Endothelial cell of umbilical vein (primary cell): ENCODE data around the gene KRT222. TPM values are rescaled to one million over a fixed set of nuclear protein-coding genes. Genes with fewer than 3 reads are reported as not detected.

Source experiments
- BruUV-seq: library from RNA; stranded (reverse); fragments of 400-500 nt; replicated peaks from 2 replicates; lab custom pipeline; 2021; lab: Mats Ljungman, UMichigan
- CTCF ChIA-PET: fragments of 300-600, 350-600 bp; sonication (Branson Sonifier 250); formaldehyde crosslinking; loops from one replicate; lab custom pipeline; 2021; ENCODE audit warnings: antibody characterized with exemption, inconsistent platforms; lab: Charles Lee
- POLR2A ChIA-PET: fragments of 300-600, 350-600 bp; sonication (Branson Sonifier 250); formaldehyde crosslinking; loops from one replicate; lab custom pipeline; 2021; ENCODE audit warnings: antibody characterized with exemption, inconsistent platforms; lab: Charles Lee
- DNase-seq: peaks from one replicate; pipeline ENCODE4 v3.0.0-alpha.2; 2011; ENCODE audit warnings: low read depth, low spot score
- FAIRE-seq: peaks from 2 replicates; lab custom pipeline; 2011; peaks lifted over from hg19 to GRCh38; lab: Jason Lieb, UNC
- H2AFZ ChIP-seq: 2 replicates; pipeline ENCODE4 v1.6.0; 2012; ENCODE audit warnings: low read depth, low read length, control low read depth, inconsistent platforms
- H3K27ac ChIP-seq: 2 replicates; pipeline ENCODE4 v1.5.1; 2011; ENCODE audit warnings: low read depth, mild to moderate bottlenecking, control low read depth, low read length, moderate library complexity; ENCODE audit not compliant: insufficient read depth
- H3K27me3 ChIP-seq, 2 experiments: 2 replicates each; pipeline versions ENCODE4 v1.6.0 to v1.6.1; 2011; ENCODE audit warnings: low read length in 2 of 2, mixed read lengths in 1 of 2; ENCODE audit not compliant: control insufficient read depth in 2 of 2, insufficient read depth in 2 of 2
- H3K36me3 ChIP-seq, 2 experiments: 2 replicates in 1 of 2; 3 replicates in 1 of 2; pipeline ENCODE4 v1.5.1; 2011; ENCODE audit warnings: low read length in 2 of 2, mild to moderate bottlenecking in 1 of 2, moderate library complexity in 1 of 2; ENCODE audit not compliant: control insufficient read depth in 2 of 2, insufficient read depth in 2 of 2; ENCODE audit errors: extremely low read depth in 1 of 2
- H3K4me1 ChIP-seq: 3 replicates; pipeline ENCODE4 v1.5.1; 2011; ENCODE audit warnings: mild to moderate bottlenecking, low read length; ENCODE audit not compliant: control insufficient read depth, insufficient read depth; ENCODE audit errors: extremely low read depth
- H3K4me2 ChIP-seq: 2 replicates; pipeline ENCODE4 v1.6.1; 2011; ENCODE audit warnings: low read length, control low read depth, mixed read lengths; ENCODE audit not compliant: insufficient read depth
- H3K4me3 ChIP-seq, 3 experiments: fragments of 200-600 bp in 1 of 3; sonication (generic), shearing (Covaris generic) in 1 of 3; replicated peaks in 1 of 3; 2 replicates each; pipeline ENCODE4 v1.5.1; 2011 to 2016; ENCODE audit warnings: control low read depth in 3 of 3, low read length in 3 of 3, mild to moderate bottlenecking in 2 of 3, inconsistent platforms in 1 of 3, low read depth in 1 of 3, moderate library complexity in 1 of 3; ENCODE audit not compliant: insufficient read depth in 1 of 3
- H3K79me2 ChIP-seq: 2 replicates; pipeline ENCODE4 v1.6.0; 2012; ENCODE audit warnings: low read length, inconsistent platforms; ENCODE audit not compliant: control insufficient read depth, insufficient read depth
- H3K9ac ChIP-seq: replicated peaks from 2 replicates; pipeline ENCODE3; 2011; ENCODE audit warnings: low read length, control low read depth; ENCODE audit not compliant: insufficient read depth; ENCODE audit errors: extremely low read depth
- H3K9me1 ChIP-seq: replicated peaks from 3 replicates; pipeline ENCODE4 v1.6.0; 2011; ENCODE audit warnings: mild to moderate bottlenecking, low read length; ENCODE audit not compliant: control insufficient read depth, insufficient read depth; ENCODE audit errors: extremely low read depth
- H3K9me3 ChIP-seq: replicated peaks from 2 replicates; pipeline ENCODE4 v1.5.1; 2012; ENCODE audit warnings: low read length, inconsistent platforms; ENCODE audit not compliant: control insufficient read depth, insufficient read depth
- H4K20me1 ChIP-seq: replicated peaks from 2 replicates; pipeline ENCODE3; 2011; ENCODE audit warnings: mild to moderate bottlenecking, low read length; ENCODE audit not compliant: control insufficient read depth, insufficient read depth; ENCODE audit errors: extremely low read depth
- CTCF ChIP-seq, 2 donors: IDR thresholded peaks; 1 replicate in 1 of 2; 2 replicates in 1 of 2; pipeline ENCODE4 v1.5.1; 2011; ENCODE audit warnings: low read length in 2 of 2, mild to moderate bottlenecking in 2 of 2, moderate library complexity in 2 of 2, control low read depth in 1 of 2, inconsistent platforms in 1 of 2, low read depth in 1 of 2; ENCODE audit not compliant: insufficient read depth in 1 of 2; ENCODE audit errors: extremely low read depth in 1 of 2
- EZH2 ChIP-seq: IDR thresholded peaks from 2 replicates; pipeline ENCODE4 v1.6.1; 2012; ENCODE audit warnings: borderline replicate concordance, low read depth, mild to moderate bottlenecking, moderate library complexity, low read length, inconsistent platforms; ENCODE audit not compliant: severe bottlenecking
- FOS ChIP-seq: IDR thresholded peaks from 2 replicates; pipeline ENCODE4 v1.6.1; 2011; ENCODE audit warnings: mild to moderate bottlenecking, low read length, moderate library complexity, borderline replicate concordance; ENCODE audit not compliant: insufficient read depth
- GATA2 ChIP-seq: IDR thresholded peaks from 2 replicates; pipeline ENCODE4 v1.7.0; 2011; ENCODE audit warnings: low read depth, mild to moderate bottlenecking, moderate library complexity, mixed read lengths, low read length; ENCODE audit not compliant: insufficient read length, insufficient read depth
- JUN ChIP-seq: IDR thresholded peaks from 2 replicates; pipeline ENCODE4 v1.6.1; 2011; ENCODE audit warnings: borderline replicate concordance, low read depth; ENCODE audit not compliant: insufficient read length, insufficient read depth
- MAX ChIP-seq: IDR thresholded peaks from 2 replicates; pipeline ENCODE4 v1.6.1; 2011; ENCODE audit not compliant: insufficient read depth, insufficient read length
- MYC ChIP-seq: IDR thresholded peaks from one replicate; pipeline ENCODE4 v1.6.1; 2011; ENCODE audit warnings: mild to moderate bottlenecking, low read depth, low read length
- POLR2A ChIP-seq: IDR thresholded peaks from 2 replicates; pipeline ENCODE4 v1.6.1; 2012; ENCODE audit warnings: low read depth, mild to moderate bottlenecking, control low read depth, low read length
- POLR2AphosphoS5 ChIP-seq: IDR thresholded peaks from 2 replicates; pipeline ENCODE4 v1.6.1; 2012; ENCODE audit warnings: low read depth, mild to moderate bottlenecking, control low read depth, low read length, moderate library complexity; ENCODE audit not compliant: insufficient read depth
- dilution Hi-C: fragments of 300-500 bp; cut with MboI; formaldehyde crosslinking; loops from one replicate; pipeline ENCODE4 v1.15.0; 2019; ENCODE audit warnings: low sequenced_read_pairs; ENCODE audit not compliant: extremely low pct_ligation_motif_present
- intact Hi-C: fragments of 100-400 bp; cut with micrococcal nuclease; formaldehyde crosslinking; loops from one replicate; pipeline ENCODE4 v1.10.0; 2022
- polyA plus RNA-seq, 4 experiments: library from polyadenylated mRNA; depleted of rRNA in 3 of 4; stranded (reverse) in 3 of 4; unstranded in 1 of 4; fragments of >200 nt; gene quantifications; 2 replicates each; pipeline versions ENCODE4 v1.2.1 to v1.2.3, GENCODE V29; 2011 to 2012; ENCODE audit warnings: missing spikeins in 1 of 4
- total RNA-seq: library from RNA; stranded (reverse); gene quantifications from 2 replicates; pipeline ENCODE4 v1.2.3, GENCODE V29; 2021

The KRT222 gene
- total and polyA plus RNA-seq, 2 donors (not counting 3 experiments of a cell fraction or from before 2014, with no cell fraction given) = not detected

DNA sequence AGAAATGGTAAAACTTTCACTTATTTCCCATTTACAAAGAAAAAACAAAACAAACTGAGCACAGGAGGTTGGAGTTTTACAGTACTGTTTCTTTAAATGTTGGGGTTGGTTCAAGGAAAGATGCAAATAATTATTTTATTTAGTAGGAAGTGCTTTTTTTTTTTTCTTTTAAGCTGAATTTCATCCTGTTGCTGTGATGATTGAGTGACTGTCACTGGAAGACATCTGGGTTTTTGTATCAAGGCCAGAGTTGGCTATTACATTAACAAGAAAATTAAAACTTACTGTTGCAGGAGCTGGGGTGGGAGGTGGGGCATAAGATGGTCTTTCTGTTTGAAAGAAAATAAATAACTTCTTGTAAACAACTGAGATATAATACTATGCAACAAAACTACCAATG lies 19.7 kb downstream of the KRT222 start:
- H3K4me2 ChIP-seq = peak overlapping the region; percentile 22
- CTCF ChIA-PET = interaction anchor here (1.0 to 1.3 kb wide), 4 partner anchors 8 to 25 kb away, joined by 3 to 4 read pairs (median 3); no protein-coding TSS in a partner anchor
- peaks cover 5 to 27% of the 10 kb centered on the region in 2 experiments for H3K36me3 ChIP-seq
- peaks cover 22% of the 10 kb centered on the region for H3K4me1 ChIP-seq
- H4K20me1 ChIP-seq = peaks cover 2% of the 10 kb centered on the region
- no peak overlapping the region for H3K4me3 ChIP-seq
- no peak overlapping the region for H2AFZ ChIP-seq
- dilution Hi-C loops (no loop called here), intact Hi-C loops (loop anchor here (10.0 kb wide), 1 partner anchor 1020 kb away; no protein-coding TSS in a partner anchor)
- FAIRE-seq = no peak
- no peak for TF ChIP-seq POLR2A
- TF ChIP-seq POLR2AphosphoS5 = no peak
- no peak for TF ChIP-seq FOS
- no peak for TF ChIP-seq MAX
- no peak for TF ChIP-seq CTCF (IDR thresholded peaks at IDR 0.05; ENCODE audit: extremely low read depth in 1 of 2, insufficient read depth in 1 of 2, low read depth in 1 of 2, low read length in 2 of 2)
- TF ChIP-seq JUN = no peak
- no peak for TF ChIP-seq EZH2
- TF ChIP-seq GATA2 = no peak
- TF ChIP-seq MYC = no peak
- BruUV-seq = no TSS peak
- H3K79me2 ChIP-seq = peaks cover 59% of the 10 kb centered on the region
- H3K27ac ChIP-seq = no peak overlapping the region
- no peak for DNase-seq
- H3K27me3 ChIP-seq = no peaks in the 10 kb centered on the region
- H3K9me1 ChIP-seq = peaks cover 2% of the 10 kb centered on the region
- H3K9me3 ChIP-seq = no peaks in the 10 kb centered on the region
- POLR2A ChIA-PET = interaction anchor here (0.7 kb wide), 1 partner anchor 63 kb away, joined by 3 read pairs; no protein-coding TSS in a partner anchor
- H3K9ac ChIP-seq = peak overlapping the region; percentile 10
